ENCODE results near the gene NUDT3.

DNA sequence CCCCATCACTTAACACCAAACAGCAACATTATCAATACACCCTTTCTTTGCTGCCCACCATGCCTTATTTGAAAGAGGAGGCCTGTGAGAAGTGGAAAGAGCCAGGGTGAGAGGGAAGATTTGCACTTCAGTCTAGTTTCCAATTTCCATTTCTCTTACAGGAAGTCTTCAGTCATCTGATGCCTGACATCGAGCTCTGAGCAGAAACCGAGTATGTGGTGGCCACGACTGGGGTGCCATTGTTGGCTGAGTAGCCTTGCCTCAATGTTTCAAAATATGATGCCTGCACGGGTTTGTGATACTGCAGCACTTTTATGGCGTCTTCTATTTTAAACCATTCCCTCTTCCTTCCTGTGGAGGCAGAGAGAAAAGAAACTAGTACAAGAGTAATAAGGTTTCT, 103.9 kb downstream of the NUDT3 start:
- TF ChIP-seq POLR2A (IDR thresholded peaks at IDR 0.05; ENCODE audit: low read depth, low read length) = no peak
- no peak for TF ChIP-seq POLR2AphosphoS5 (IDR thresholded peaks at IDR 0.05; ENCODE audit: low read depth, low read length)
- no peak for TF ChIP-seq SPI1 (IDR thresholded peaks at IDR 0.05; ENCODE audit: low read depth, low read length)
- TF ChIP-seq TAF1 (IDR thresholded peaks at IDR 0.05; ENCODE audit: low read depth, low read length) = no peak
